ENCODE measurements around the gene LVRN.
"Not testable (repeated sequence)": the region's sequence is repeated elsewhere in the genome, so short reads cannot be mapped to it uniquely, and the experiment has no call there.

LVRN gene, protein sequence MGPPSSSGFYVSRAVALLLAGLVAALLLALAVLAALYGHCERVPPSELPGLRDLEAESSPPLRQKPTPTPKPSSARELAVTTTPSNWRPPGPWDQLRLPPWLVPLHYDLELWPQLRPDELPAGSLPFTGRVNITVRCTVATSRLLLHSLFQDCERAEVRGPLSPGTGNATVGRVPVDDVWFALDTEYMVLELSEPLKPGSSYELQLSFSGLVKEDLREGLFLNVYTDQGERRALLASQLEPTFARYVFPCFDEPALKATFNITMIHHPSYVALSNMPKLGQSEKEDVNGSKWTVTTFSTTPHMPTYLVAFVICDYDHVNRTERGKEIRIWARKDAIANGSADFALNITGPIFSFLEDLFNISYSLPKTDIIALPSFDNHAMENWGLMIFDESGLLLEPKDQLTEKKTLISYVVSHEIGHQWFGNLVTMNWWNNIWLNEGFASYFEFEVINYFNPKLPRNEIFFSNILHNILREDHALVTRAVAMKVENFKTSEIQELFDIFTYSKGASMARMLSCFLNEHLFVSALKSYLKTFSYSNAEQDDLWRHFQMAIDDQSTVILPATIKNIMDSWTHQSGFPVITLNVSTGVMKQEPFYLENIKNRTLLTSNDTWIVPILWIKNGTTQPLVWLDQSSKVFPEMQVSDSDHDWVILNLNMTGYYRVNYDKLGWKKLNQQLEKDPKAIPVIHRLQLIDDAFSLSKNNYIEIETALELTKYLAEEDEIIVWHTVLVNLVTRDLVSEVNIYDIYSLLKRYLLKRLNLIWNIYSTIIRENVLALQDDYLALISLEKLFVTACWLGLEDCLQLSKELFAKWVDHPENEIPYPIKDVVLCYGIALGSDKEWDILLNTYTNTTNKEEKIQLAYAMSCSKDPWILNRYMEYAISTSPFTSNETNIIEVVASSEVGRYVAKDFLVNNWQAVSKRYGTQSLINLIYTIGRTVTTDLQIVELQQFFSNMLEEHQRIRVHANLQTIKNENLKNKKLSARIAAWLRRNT

DNA sequence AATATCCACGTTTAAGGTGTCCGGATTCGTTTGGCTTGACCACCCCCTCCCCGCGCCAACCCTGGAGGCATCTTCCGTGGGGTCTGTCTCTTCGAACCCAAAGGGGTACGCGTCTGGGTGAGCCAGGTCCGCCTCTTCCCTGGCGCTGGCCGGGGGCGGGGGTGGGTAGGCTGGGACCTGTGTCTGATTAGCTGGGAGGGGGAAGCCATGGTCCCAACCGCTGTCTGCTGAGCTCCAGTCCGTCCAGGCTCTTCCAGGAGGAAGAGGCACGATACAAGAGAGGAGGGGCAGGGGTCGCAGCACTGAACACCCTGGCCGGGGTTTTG, at the start of gene LVRN:
Gene LVRN, plus strand, starts transcription at position 237 of the 326 bp plus-strand sequence. CDS start 143 bp downstream, outside the sequence.
- DNase-seq (ENCODE audit: low read depth in 2 of 2), result no peak

DNA sequence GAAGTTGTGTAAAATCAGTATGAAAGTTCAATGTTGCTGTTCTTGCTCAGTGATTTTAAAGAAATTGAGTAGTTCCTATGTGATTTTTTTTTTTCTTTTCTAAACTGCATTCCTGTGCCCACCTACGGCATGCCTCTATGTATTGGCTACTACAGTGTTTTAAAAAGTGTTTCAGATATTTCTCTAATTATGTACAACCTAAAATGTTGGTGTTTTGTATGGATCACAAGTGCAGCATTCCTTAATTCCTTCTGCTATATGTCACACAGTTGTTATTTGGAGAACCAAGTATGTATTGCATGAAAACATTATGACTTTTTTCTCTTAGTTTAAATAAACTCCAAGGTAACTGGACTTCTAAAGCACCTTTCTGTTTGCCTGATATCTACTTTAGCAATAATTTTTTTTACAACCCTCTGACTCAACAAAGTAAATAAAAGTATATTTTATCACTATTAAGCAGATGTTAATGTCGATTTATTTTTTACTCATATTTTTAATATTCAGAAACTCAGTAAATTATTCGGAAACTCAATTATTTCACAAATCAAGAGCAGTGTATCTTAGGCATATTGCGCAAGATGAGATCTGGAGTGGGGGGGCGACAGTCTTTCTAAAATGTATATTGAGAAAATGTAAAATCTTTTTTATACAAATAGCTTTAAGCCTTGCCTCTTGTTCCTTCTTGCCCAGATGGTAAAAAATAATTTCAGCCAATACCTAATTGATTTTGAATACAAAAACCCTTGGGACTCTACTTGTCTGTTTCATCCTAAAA, 48.5 kb upstream of the LVRN start:
- not testable (repeated sequence) for DNase-seq (ENCODE audit: low read depth in 2 of 2)

DNA sequence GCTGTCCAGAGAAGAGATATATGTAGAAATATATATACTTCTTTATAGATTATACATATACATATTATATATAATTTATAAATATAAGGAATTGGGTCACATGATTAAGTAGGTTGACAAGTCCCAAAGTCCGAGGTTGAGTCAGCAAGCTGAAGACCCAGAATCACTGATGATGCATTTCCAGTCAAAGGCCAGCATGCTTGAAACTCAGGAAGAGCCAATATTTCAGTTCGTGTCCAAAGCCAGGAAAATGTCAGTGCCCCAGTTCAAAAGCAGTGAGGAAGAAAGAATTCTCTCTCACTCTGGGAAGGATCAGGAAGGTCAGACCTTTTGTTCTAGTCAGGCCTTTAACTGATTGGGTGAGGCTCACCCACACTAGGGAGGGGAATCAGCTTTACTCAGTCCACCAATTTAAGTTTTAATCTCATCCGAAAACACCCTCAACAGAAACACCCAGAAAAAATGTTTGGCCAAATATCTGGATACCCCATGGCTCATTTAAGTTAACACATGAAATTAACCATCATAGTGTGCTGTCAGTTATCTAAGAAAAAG, 42.0 kb upstream of the LVRN start:
- no peak for DNase-seq (ENCODE audit: low read depth in 2 of 2)

DNA sequence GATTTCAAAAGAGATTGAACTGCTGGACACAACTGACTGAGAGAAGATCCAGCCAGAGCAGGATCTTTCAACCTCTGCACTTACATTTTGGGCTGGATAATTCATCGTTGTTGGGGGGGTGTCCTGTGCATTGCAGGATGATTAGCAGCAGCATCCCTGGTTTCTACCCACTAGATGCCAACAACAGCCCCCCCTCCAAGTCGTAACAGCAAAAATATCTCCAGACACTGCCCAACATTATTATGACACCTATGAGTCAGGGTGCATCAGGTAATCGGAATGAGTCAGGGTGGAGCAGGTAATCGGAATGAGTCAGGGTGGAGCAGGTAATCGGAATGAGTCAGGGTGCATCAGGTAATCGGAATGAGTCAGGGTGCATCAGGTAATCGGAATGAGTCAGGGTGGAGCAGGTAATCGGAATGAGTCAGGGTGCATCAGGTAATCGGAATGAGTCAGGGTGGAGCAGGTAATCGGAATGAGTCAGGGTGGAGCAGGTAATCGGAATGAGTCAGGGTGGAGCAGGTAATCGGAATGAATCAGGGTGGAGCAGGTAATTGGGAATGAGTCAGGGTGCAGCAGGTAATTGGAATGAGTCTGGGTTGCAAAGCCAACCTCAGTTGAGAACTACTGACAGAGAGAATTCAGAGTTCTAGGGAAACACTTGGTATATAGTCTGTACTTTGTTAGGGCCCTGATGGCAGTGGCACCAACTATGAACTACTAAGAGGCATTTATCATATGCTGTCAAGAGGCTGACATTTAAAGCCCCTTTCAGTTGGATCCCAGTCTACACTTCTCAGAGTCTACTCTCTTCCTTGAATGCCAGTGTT, 33.5 kb upstream of the LVRN start:
- not testable (repeated sequence) for DNase-seq (ENCODE audit: low read depth in 2 of 2)

DNA sequence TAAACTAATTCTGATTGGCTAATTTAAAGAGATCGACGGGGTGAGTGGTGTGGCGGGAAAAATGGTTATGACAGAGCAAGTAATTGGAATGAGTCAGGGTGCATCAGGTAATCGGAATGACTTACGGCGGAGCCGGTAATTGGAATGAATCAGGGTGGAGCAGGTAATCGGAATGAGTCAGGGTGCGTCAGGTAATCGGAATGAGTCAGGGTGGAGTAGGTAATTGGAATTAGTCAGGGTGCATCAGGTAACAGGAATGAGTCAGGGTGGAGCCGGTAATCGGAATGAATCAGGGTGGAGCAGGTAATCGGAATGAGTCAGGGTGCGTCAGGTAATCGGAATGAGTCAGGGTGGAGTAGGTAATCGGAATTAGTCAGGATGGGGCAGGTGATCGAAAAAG, 32.1 kb upstream of the LVRN start:
- not testable (repeated sequence) for DNase-seq (ENCODE audit: low read depth in 2 of 2)

DNA sequence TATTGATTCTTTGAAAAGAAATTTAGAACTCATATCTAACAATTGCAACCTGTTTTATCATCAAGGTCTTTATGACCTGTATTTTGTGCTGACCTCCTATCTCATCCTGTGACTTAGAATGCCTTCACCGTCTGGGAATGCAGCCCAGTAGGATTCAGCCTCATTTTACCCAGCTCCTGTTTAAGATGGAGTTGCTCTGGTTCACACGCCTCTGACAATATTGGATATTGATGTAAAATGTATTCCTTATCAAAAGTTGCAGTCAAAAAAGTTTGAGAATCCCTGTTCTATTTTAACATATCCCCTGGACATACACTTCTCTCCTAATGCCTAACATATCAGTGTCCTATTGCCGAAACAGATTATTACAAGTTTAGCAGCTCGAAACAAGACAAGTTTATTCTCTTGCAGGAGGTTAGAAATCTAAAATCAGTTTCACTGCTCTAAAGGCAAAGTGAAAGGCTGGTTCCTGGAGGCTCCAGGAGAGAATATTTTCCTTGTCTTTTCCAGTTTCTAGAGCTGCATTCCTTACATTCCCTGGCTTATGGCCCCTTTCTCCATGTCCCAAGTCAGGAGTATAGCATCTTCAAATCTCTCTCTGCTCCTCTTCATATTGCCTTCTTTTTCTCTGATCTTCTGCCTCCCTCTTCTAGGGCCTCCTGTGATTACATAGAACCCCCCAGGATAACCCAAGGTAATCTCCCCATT, 31.5 kb upstream of the LVRN start:
- DNase-seq (ENCODE audit: low read depth in 2 of 2), result no peak

DNA sequence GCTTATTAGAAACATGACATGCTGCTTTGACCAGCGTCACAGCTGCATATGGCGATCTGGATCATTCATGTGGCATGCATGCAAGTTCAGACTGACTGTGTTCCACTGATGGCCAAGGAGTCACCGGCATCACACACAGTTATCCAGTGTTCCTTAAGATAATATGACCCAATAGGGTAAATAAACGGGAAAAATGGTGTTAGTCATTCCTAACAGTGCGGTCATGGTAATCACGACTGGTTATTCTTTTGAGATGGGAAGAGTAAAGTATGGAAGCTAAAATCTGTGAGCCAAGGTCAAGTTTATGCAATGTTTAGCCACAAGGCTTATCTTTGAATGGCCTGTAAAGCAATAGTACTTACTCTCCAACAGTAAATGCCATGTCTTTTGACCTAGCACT, 29.3 kb upstream of the LVRN start:
- DNase-seq (ENCODE audit: low read depth in 2 of 2), result no peak

DNA sequence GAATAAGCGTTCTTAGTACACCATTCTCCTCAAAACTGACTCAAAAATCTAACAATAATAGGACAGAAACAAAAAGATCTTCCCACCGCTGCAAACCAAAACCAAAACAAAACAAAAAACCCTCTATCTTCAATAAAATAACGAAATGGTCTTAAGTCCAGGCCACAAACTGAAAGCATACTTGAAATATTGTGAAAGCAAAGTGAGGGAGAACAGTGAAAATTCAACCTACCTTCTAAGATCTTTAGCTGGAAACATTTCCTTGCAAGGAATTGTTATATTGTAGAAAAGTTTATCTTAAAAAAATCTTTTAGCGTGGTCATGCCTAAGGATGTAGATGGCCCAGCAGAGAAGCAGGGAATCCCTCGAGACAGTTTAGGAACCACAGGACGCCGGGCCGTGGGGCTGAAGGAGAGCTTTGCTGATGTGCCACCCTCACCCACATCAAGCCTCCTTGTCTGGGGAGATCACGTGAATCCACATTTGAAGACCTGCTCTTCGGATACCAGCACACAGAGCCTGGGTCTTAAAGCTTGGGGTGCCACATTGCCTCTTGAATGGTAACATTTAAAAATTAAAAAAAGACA, 27.8 kb upstream of the LVRN start:
- no peak for DNase-seq (ENCODE audit: low read depth in 2 of 2)

DNA sequence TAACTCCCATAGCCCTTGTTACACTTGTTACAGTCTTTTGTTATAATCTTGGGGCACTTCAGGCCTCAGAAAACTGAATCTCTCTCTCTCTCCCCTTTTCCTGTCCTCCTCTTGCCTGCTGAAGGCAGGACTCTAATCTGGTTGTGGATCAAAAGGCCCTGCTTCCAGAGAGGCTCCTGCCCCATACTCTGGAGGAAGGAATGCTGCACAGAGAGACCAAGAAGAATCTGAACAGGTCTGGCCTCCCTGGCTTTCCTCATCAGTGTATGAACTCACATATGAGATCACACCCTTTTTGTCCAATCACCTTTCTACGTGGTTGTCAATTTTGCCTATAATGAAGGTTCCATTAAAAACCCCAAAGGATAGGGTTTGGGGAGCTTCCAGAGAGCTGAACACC, 26.2 kb upstream of the LVRN start:
- no peak for DNase-seq (ENCODE audit: low read depth in 2 of 2)

DNA sequence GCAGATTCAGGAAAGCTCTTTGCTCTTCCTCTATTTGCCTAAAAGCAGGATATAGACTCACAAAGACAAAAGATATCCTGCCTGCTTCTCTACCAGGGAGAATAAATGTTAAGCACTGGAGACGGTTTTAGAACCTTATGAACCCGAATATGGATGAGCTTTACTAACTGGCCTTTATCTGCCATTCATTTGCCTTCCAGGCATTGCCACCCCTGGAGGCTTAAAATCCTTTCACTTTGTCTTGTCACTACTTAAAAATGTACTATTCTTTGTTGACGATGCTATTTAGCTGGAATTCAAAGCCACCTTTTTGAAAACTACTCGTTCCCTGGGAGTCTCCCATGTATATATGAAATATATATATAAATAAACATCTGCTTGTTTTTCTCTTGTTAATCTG, 23.2 kb upstream of the LVRN start:
- no peak for DNase-seq (ENCODE audit: low read depth in 2 of 2)

DNA sequence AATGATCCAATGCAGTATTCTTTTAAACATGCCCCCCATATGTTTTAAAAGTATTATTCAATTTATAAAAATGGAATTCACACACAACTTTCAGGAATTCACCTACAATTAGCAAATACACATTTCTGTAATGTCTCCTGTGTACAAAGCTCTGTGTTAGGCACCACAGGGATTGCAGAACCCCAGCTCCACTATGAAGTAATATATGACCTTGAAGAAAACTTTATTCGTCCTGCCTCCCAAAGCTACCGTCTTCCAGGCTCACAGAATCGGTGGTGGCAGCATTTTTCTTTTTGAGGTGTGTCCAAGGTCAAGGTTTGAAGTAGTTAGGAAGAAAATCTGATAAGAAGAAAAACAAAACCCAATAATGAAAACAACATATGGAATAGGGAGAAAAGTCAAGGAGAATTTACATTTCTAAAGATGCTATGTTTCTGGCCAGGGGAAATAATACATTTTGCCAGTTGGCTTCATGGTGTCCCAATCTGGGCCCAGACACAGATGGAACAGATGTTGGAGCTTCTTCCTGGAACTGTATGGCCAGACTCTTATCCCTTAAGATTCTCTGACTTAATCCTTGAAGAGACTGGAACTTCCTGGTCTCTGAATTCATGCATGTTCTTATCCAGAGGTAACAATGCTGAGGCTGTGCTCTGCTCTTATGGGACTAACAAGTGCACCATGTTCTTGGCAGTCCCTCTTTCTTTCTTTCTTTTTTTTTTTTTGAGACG, 22.0 kb upstream of the LVRN start:
- no peak for DNase-seq (ENCODE audit: low read depth in 2 of 2)

DNA sequence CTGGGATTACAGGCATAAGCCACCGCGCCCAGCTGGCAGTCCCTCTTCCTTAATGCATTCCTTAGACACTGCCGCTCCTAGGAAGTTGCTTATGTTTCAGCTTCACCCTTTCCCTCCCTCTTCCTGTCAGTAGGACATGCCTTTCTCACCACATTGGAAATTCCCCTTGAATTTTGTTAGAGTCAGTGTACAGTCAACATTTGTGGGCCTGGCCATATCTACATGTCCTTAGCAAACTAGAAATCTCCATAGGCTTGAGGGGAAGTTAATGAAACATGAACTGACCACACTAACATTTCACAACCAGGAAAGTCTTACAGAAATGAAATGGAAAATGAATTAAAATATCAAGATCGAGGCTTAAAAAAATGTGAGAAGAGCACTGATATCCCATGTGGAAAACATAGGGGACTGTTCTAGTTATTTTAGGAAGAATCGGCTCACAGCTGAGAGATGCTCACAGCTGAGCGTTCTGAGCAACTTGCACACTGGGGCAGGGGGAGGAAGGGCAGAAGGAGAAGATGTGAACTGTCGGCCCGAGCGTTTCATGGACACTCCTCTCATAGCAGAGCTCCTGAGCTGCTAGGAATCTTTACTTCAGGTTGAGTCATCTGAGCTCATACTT, 21.1 kb upstream of the LVRN start:
- DNase-seq (ENCODE audit: low read depth in 2 of 2), result no peak

DNA sequence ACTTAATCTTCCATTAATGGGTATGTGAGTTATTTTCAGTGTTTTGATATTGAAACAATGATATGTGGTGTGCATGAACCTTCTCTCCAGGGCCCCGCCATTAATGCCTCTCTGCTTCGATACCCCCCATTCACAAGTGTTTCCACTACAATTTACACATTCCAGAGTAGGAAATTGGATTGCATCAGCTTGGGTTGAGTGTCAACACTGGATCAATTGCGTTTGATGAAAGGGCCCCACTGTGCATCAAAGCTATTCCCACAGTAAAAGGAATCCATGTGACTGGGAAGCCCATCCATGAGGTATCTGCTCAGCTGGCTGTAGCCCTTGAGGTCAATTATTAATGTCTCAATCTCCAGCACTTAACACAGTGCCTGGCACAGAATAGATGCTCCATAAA, 17.8 kb upstream of the LVRN start:
- no peak for DNase-seq (ENCODE audit: low read depth in 2 of 2)

DNA sequence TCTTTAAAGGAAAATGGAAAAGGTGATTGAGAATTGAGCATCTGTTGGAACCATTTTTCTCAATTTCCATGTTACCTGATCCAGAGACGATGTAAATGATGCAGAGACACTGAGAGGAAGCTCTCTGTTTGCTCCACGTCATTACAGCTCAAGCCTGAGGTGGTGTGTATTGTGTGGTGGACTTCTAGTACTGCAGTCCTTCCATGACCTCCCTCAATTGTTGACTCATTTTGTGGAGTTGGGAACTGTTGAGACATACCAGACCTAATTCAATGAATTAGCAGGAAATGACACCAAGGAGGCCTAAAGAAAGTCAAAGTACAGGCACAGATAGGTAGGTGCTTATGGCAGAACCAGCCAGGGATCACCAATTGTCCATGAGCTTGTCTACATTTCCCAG, 15.6 kb upstream of the LVRN start:
- no peak for DNase-seq (ENCODE audit: low read depth in 2 of 2)

DNA sequence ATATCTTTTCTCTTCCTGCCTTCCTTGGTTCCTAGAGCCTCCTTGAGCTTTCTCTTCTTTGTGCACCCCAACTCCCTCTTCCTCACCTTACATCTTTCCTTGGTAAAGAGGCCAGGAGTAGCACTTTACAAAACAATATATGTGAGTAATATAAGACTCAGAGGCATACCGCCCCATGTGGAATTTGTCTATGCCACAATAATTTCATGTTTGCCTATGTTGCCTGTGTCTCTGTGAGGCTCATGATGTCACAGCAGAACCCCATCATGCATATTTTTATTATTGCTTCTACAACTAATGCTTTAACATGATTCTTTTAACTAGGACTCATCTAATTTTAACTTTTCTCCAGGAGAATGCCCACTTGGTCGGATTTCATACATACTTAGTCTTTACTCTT, 15.0 kb upstream of the LVRN start:
- DNase-seq (ENCODE audit: low read depth in 2 of 2), result no peak

DNA sequence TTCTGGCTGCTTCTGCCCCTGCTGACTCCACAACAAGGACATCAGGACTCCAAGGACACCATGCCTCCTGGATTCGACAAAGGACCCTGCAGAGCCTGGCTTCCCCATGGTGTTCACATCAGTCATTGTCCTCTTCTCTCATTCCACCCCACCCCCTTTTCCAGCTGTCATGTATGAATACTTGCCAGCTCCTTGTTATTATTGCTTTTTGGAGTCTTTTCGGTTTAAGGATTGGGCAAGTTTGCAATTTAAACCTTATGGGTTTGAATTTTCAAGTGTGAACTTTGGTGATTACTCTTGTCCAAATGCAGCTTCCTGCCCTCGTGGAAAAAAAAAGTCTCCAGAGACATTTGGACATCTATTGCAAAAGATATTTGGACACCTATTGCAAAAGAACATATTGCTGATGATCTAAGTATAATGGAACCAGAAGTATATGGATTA, 14.2 kb upstream of the LVRN start:
- no peak for DNase-seq (ENCODE audit: low read depth in 2 of 2)

DNA sequence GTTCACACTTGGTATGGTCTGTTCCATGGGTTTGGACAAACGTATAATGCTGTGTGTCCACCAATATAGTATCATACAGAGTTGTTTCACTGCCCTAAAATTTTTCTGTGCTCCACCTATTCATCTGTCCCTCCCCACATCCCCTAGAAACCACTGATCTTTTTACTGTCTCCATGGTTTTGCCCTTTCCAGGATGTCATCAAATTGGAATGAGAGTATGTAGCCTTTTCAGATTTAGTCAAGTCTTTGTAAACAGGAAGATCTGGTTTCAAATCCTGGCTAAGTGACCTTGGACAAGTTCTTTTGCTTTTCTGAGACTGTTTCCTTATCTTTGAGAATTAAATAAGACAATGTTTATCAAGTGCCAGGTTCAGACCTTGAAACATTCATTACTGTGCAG, 13.2 kb upstream of the LVRN start:
- DNase-seq (ENCODE audit: low read depth in 2 of 2), result no peak

DNA sequence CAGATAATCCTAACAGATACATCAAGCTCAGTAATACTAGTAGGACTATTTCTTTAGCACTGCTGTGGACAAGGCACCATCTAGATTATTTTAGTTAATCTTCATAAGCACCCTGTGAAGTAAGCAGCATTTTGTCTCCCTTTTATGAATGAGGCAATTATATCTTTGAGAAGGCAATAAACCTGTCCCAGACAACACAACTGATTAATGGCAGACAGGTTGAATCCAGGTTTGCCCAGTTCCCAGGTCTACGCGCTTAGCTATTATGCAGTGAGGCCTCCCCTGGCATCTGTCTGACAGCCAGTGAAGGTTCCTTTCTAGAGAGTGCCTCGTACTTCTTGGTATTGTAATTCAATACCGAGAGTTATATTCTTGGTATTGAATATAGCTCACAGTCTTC, 9.7 kb upstream of the LVRN start:
- no peak for DNase-seq (ENCODE audit: low read depth in 2 of 2)

DNA sequence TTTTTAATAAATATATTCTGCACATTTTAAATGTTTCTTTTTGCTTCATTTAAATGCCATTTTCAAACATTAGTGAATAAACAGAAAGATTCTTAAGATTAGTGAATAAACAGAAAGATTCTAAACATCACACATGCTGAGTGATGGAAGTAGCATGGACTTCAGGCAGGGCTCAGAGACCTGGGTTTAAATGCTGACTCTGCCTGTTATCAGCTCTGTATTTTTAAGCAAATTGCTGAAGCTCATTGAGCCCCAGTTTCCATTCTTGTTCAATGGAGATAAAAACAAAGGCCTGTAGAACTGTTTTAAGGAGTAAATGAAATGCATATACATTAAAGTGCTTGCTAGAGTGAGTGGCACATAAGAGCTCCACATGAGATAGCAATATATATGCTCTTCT, 8.1 kb upstream of the LVRN start:
- DNase-seq (ENCODE audit: low read depth in 2 of 2), result no peak
